GM21423 (cell line): ENCODE data around the gene CARNS1.
"Not testable (repeated sequence)": the region's sequence is repeated elsewhere in the genome, so short reads cannot be mapped to it uniquely, and the experiment has no call there.

Source experiments
- ATAC-seq: cut with Tn5 transposase; IDR thresholded peaks from one replicate; pipeline ENCODE4 v1.9.1; 2021; ENCODE audit warnings: mild to moderate bottlenecking, moderate library complexity; ENCODE audit not compliant: unreplicated experiment

CARNS1 gene

DNA sequence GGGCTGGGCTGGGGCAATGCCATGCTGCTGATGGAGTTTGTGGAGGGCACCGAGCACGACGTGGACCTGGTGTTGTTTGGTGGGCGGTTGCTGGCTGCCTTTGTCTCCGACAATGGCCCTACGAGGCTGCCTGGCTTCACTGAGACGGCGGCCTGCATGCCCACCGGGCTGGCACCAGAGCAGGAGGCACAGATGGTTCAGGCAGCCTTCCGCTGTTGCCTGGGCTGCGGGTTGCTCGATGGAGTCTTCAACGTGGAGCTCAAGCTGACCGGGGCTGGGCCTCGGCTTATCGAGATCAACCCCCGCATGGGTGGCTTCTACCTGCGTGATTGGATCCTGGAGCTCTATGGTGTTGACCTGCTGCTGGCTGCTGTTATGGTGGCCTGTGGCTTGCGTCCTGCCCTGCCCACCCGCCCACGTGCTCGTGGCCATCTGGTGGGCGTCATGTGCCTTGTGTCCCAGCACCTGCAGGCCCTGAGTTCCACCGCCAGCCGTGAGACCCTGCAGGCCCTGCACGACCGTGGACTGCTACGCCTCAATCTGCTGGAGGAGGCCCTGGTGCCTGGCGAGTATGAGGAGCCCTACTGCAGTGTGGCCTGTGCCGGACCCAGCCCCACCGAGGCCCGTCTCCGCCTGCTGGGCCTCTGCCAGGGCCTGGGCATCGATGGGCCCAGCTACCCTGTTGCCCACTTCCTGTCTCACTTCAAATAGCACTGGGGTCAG, 8.6 kb downstream of the CARNS1 start:
- no peak for ATAC-seq

DNA sequence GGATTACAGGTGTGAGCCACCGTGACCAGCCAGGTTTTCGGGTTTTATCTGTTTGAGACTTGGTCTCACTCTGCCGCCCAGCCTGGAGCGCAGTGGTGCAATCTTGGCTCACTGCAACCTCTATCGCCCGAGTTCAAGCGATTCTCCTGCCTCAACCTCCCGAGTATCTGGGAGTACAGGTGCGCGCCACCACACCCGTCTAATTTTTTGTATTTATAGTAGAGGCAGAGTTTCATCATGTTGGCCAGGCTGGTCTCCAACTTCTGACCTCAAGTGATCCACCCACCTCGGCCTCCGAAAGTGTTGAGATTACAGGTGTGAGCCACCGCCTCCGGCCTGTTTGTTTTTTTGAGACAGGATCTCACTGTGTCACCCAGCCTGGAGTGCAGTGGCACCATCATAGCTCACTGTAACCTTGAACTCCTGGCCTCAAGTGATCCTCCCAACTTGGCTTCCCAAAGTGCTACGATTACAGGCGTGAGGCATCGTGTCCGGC, 11.9 kb downstream of the CARNS1 start:
- not testable (repeated sequence) for ATAC-seq

DNA sequence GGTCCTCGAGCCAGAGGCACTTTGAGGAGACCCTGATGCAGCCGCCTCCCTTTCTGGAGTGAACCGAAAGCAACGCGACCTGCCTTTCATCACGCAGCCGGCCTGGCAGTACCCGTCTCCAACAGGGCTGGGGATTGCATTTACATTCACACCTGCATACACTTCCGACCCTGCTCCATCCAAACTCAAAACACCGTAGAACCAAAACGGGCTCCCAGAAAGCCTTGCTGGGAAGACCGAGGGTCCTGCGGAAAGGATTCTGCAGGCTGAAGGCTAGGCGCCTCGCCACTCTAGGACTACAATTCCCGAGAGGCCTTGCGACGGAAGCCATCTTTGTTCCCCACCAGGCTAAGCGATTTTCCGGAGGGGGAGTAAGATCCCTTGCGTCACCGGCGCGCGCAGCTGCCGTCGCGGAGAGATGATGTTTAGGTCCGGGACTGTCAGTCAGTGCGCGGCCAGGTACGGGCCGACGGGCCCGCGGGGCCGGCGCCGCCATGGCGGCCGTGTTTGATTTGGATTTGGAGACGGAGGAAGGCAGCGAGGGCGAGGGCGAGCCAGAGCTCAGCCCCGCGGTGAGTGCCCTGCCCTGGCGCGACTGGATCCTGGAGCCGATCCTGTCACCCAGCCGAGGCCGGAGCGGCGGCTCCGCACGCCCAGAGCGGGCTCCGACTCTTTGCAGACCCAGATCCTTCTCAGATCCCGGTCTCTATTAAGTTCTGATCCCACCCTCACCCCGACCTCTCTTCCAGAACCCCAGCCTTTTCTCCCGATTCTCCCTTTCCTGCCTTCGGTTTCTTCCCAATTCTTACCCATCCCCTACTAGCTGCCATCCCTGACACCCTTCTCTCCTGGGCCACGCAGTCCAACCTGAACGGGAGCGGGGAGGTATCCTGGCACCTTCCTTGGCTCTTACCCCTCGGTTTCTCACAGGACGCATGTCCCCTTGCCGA, 12.8 kb downstream of the CARNS1 start, which contains the start of gene RPS6KB2:
TSS of gene RPS6KB2 (plus strand) at position 443 of the 950 bp plus-strand sequence. CDS start at position 495, 52 bp downstream.
- peak; percentile 79 for ATAC-seq

DNA sequence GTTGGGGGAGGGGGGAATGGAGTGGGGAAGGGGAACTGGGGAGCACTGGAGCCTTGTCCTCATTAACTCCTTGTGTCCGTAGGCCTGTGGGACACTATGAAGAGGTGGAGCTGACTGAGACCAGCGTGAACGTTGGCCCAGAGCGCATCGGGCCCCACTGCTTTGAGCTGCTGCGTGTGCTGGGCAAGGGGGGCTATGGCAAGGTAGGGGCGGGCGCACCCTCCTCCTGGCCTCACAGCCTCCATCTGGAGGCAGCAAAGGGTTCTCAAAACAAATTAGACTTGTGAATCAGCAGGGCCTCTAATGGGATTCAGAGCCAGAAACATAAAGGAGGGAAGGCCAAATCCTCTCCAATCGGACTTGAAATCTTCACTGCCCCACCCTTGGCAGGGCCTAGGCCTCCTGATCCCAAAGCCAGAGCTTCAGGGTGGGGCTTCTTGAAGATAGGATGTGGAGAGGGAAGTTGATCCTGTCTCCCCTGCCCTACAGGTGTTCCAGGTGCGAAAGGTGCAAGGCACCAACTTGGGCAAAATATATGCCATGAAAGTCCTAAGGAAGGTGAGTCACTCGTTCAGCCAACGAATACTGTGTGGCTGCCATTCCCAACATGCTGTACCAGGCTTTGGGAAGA, 13.7 kb downstream of the CARNS1 start:
- no peak for ATAC-seq

DNA sequence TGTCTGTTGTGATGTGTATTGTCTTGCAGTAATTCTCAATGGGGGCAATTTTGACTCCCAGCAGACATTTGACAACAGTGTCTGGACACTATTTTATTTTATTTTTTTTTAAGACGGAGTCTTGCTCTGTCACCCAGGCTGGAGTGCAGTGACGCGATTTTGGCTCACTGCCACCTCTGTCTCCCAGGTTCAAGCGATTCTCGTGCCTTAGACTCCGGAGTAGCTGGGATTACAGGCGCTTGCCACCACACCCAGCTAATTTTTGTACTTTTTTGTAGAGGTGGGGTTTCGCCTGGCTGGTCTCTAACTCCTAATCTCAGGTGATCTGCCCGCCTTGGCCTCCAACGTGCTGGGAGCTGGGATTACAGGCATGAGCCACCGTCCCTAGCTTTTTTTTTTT, 14.2 kb downstream of the CARNS1 start:
- ATAC-seq, result no peak

DNA sequence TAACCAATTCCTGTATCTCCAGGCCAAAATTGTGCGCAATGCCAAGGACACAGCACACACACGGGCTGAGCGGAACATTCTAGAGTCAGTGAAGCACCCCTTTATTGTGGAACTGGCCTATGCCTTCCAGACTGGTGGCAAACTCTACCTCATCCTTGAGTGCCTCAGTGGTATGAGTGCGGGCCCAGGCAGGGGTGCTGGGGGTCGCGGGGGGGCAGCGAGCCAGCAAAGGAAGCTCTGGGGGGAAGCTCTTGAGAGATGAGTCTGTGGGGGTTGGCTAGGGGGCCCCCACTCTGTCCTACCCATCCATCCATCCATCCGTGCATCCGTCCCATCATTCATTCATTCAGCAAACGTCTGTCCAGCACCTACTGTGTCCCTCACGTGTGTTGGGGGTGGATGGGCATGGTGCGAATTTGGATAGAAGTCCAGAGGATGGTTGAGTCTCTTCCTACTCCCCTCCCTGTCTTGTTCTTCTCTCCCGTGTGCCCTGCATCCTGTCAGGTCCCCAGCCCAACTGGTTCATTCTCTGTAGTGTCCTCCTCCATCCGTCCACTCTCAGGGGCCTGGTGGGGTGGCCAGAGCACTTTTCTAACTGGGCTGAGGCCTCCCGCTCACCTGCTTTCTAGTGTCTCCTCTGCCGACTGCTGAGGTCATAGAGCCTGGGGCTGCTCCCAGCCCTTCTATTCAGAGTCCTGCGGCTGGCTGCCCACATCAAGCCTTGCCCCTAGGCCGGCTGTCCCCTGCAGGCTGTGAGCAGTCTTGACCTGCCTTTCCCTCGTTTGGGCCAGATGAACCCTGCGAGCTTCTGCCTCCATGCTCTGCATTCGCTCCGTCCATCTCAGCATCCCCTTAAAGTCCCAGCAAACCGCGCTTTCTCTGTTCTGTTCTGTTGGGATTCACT, 16.1 kb downstream of the CARNS1 start:
- no peak for ATAC-seq

DNA sequence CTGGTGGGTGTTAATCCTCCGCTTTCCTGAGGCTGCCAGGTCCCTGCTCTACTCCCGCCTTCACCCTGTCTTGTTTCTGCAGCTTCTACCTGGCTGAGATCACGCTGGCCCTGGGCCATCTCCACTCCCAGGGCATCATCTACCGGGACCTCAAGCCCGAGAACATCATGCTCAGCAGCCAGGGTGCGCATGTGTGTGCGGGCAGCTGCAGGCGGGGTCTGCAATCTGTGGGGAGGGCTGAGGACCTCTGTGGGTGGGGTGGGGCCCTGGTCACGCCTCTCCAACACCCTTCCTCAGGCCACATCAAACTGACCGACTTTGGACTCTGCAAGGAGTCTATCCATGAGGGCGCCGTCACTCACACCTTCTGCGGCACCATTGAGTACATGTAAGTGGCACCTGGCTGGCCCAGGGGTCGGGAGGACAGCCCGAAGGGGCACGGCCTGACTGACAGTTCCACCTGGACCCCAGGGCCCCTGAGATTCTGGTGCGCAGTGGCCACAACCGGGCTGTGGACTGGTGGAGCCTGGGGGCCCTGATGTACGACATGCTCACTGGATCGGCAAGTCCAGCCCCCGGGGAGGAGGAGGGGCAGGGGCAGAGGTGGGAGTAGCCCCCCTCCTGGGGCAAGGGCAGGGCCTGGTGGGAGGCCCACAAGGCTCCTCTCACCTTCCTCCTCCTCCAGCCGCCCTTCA, 17.3 kb downstream of the CARNS1 start:
- ATAC-seq, result no peak

DNA sequence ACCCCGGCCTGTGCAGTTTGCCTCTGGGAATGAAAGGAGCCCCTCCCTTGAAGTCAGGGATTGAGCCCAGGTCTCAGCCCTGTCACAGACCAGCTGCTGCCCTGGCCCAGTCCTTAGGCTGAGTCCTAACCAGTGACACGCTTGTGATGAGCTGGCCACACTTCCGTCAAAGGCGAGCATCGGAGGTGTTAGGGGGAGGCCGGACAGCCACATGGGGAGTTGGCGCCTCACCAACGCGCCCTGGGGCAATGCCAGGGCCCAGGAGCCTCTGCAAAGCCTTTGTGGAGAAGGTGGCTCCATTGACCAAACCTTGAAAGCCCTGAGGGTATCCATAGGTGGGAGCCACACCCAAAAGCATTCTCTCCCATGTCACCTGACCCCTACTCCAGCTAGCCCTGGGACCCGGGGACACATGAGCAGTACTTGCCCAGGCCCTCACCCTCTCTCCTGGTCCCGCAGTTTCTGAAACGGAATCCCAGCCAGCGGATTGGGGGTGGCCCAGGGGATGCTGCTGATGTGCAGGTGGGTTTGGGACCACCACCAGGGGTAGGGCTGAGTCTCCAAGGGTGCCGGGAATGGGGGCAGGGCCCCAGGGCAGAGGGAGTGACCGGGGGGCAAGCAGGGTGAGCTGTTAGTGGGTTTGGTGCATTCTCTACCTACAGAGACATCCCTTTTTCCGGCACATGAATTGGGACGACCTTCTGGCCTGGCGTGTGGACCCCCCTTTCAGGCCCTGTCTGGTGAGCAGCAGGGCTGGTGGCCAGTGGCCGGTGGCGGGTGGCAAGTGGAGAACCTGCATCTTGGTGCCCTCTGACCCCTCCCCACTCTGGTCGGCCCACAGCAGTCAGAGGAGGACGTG, 18.3 kb downstream of the CARNS1 start:
- ATAC-seq, result no peak

DNA sequence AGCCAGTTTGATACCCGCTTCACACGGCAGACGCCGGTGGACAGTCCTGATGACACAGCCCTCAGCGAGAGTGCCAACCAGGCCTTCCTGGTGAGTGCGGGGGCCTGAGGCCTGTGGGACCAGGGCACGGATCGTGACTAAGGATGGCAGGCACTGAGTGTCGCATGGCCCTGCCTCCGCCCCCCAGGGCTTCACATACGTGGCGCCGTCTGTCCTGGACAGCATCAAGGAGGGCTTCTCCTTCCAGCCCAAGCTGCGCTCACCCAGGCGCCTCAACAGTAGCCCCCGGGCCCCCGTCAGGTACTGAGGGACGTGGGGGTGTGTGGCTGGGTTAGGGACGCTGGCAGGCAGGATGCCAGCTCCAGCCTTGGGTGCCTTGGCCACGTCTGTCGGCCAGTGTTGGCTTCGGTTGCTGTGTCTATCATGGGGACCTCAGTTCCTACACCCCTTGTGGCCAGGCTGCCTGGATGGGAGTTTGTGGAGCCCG, 19.0 kb downstream of the CARNS1 start:
- ATAC-seq, result no peak

DNA sequence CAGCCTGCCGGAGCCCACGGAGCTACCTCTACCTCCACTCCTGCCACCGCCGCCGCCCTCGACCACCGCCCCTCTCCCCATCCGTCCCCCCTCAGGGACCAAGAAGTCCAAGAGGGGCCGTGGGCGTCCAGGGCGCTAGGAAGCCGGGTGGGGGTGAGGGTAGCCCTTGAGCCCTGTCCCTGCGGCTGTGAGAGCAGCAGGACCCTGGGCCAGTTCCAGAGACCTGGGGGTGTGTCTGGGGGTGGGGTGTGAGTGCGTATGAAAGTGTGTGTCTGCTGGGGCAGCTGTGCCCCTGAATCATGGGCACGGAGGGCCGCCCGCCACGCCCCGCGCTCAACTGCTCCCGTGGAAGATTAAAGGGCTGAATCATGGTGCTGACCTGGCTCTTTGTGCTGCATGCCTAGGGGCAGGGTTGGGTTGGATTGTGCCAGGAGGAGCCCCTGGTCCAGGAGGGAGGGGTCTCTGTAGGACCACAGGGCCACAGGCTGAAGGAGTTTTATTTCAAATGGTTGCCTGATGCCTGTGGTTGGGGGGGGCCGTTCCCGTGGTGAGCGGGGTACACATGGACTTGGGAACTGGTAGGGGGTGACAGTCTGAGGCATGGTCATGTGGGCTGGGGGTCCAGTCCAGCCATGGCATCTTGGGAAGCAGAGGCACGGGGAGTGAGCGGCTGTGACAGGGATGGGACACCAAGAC, 19.7 kb downstream of the CARNS1 start:
- no peak for ATAC-seq

DNA sequence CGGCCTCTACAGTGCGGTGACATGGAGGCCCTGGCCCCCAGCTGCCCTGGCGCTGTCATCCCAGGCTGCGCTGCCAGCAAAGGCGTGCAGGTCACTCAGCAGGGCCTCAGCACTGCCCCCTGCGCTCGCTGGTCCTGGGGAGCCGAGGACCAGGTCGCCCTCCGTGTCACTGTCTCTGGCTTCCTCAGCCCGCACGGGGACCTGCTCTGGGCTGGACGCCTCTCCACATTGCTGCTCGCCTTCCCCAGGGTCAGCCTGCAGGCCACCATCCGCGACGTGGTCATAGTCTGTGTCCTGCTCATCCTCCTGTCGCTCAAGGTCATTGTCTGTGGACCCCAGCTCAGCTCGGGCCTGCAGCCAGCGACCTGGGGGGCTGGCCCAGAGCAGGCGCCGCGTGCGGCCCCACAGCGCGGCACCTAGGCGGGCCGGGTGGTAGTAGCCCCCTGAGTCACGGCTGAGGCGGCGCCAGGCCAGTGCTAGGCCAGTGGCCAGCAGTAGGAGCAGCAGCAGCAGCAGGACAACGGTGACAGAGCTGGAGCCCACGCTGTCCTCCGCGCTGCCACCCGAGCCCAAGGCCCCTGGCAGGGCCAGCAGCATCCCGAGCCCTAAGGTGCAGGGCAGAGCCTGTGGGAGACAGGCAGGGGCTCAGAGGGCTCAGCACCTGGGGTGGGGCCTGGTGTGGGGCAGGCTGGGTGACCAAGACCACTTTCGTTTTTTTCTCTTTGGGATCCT, 20.4 kb downstream of the CARNS1 start:
- ATAC-seq, result no peak

DNA sequence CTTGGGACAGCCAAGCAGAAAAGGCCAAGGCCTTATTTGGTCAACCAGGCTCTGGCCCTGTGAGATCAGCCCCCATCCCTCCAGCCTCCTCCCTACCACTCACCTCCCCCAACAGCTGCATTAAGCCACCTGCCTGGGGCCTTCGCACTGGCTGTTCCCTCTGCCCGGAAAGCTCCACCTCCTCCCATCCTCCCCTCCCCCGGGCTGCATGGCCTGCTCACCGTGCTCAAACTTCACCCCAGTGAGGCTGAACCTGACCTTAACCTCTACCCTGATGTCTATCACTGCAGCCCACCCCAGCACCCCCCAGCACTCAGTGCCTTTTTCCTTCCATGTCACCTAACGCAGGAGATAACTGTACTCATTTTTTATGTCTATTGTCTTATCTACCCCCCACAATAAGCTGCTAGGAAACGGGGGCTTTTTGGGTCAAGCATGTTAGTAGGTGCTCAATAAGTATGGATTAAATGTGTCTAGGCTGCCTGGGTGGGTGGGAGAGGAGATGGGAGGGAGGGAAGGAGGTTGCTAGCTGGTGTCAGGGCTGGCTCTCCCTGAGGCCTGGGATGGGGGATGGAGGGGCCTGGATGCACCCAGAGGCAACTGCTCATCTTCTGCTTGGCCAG, 21.1 kb downstream of the CARNS1 start:
- ATAC-seq, result peak; percentile 33

DNA sequence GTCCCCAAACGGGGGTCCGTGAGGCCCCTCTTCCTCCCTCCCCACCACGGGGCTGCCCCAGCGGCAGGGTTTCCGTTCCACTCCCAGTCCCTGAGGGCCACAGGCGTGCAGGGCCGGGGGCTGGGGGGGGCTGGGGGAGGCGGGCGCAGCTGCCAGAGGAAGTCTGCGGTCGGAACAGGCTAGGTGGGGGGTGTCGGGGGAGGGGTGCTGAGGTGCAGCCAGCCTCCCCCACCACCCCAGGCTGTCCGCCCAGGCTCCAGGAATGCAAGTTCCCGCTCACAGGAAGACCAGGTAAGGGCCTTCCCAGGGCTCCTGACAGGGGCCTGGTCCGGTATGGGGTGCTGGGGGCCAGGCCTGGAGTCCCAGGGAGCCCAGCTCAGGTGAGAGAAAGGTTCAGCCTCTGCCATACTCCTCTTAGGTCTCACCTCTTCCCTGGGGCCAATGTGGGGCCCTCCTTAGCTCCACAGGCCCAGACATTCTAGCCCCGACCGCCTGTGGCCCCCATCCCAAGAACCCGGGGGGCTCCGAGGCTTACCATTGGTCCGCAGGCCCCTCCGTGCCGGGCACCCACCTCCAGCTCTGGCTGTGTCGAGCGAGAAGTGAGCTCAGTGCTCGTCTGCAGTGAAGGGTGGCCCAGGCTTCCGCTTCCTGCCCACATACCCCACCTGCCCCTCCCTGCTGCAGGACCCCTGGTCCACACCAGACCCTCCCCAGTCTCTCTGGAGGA, 21.8 kb downstream of the CARNS1 start, which contains the start of gene PTPRCAP:
TSS of gene PTPRCAP (minus strand) at position 601 of the 727 bp plus-strand sequence. CDS start at position 538, 63 bp downstream.
- peak; percentile 31 for ATAC-seq

DNA sequence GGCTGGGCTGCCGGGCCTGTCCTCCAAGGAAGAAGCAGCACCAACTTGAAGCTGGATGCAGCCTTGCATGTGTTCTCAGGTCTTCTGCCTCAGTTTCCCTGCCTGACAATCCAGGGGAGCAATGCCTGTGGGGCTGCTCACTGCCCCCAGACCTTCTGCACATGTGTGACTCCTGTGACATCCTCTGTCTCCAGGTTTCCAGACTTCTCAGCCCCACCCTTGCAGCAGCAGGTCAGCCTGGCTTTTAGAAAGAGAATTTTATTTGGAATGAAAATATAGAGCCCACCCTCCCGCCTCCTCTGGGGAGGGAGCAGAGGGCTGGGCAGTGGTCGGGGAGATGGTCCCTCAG, 22.3 kb downstream of the CARNS1 start:
- no peak for ATAC-seq

DNA sequence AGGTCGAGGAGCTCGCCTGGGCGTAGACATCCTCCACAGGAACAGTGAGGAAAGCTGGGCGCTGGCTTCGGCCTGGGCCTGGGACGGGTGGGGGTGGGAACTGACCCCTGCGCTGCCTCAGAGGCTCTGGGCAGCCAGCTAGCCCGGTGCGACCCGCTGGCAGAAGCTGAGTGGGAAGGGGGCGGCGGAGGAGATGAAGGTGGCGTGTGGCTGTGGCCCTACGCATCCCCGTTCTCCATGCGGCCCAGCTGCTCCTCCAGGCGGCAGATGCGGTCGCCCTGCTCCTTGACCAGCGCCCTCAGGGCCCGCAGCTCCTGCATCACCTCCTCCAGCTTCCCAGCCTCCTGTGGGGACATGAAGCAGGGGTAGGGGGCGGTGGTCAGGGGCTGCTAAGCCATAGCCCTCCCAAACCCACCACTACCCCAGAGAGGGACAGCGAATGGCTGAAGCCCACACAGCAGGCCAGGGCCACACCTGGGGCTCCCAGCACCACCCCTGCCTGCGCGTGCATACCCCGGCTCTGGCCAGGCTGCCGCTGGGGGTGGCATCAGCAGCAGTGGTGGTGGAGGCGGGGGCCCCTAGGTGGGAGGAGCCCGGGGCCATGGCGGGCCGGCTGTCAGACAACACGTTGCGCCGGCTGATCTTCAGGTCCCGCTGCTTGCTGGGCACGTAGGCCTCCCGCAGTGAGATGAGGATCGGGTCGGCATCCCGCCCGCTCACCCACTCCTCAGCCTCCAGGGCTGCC, 22.9 kb downstream of the CARNS1 start:
- no peak for ATAC-seq
